Stimulated activated effector memory CD8-positive, alpha-beta T cell treated with anti-CD3 and anti-CD28 coated beads, Interleukin-12 subunit alpha, Interleukin-12 subunit beta, amount 100 ng/mL, for 72 hours (primary cell): ENCODE results near the gene ATG12.
A peak's percentile ranks its signal among the peaks of the same experiment; 100 is the strongest.
"Not testable (repeated sequence)": the region's sequence is repeated elsewhere in the genome, so short reads cannot be mapped to it uniquely, and the experiment has no call there.

Experiments
- ATAC-seq: fragments of 150-1000 bp; cut with Tn5 transposase; 2 replicates; pipeline ENCODE4 v1.10.0; 2021
- DNase-seq, 2 donors: peaks; one replicate each; pipeline ENCODE4 v3.0.0; 2021 to 2022; ENCODE audit warnings: low spot score in 2 of 2
- H3K27ac Mint-ChIP-seq: one replicate; pipeline ENCODE4 v1.8.0; 2022; ENCODE audit warnings: mild to moderate bottlenecking, mixed read lengths
- H3K36me3 Mint-ChIP-seq: one replicate; pipeline ENCODE4 v1.8.0; 2022; ENCODE audit warnings: mild to moderate bottlenecking, mixed read lengths
- H3K4me1 Mint-ChIP-seq: one replicate; pipeline ENCODE4 v1.8.0; 2022; ENCODE audit warnings: mixed read lengths
- H3K4me3 Mint-ChIP-seq: one replicate; pipeline ENCODE4 v1.8.0; 2022; ENCODE audit warnings: mild to moderate bottlenecking, mixed read lengths
- H3K9me3 Mint-ChIP-seq: one replicate; pipeline ENCODE4 v1.8.0; 2022; ENCODE audit warnings: mixed read lengths

The ATG12 gene

DNA sequence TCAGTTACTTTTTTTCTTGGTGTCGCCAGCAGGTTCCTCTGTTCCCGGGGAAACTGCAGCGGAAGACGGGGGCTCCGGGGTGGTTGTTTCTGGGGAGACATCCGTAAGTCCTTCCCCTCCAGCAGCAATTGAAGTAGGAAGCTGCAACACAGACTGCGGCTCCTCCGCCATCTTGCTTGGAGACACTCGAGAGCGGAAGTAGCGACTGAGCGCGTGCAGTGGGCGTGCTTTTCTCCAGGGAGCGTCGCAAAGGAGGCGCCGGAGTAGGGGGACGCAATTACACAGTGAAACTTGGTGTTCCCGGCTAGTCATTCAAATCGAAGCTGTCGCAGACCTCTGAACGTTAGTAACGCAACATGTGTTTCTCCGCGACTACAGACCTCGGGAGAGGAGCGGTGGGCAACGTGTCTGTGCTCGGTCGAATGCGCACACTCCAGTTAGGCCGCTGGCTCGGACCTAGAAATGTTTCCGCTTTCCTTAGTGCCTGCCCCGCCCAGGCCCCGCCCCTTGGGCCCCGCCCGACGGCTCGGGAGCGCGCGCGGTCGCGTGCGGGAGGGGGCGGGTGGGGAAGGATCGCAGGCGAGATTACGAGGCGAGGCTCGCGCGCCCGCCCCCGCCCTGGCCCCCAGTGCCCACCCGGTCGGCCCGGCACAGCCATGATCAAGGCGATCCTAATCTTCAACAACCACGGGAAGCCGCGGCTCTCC, at the start of gene ATG12, which contains the start of gene AP3S1:
TSS of gene ATG12 (minus strand) at position 184 of the 707 bp plus-strand sequence. CDS start at position 171, 13 bp downstream.
TSS of gene AP3S1 (plus strand) at position 554 of the 707 bp plus-strand sequence. CDS start at position 657, 103 bp downstream.
- H3K36me3 Mint-ChIP-seq = peaks cover 45% of the 10 kb centered on the region
- ATAC-seq = peak; percentile 92
- peak within 1 kb of the TSS; percentile 96 for H3K4me3 Mint-ChIP-seq
- DNase-seq = peak; percentile 83 to 95
- H3K27ac Mint-ChIP-seq = peak within 1 kb of the TSS; percentile 98
- no peaks in the 10 kb centered on the region for H3K9me3 Mint-ChIP-seq
- peaks cover 45% of the 10 kb centered on the region for H3K4me1 Mint-ChIP-seq

DNA sequence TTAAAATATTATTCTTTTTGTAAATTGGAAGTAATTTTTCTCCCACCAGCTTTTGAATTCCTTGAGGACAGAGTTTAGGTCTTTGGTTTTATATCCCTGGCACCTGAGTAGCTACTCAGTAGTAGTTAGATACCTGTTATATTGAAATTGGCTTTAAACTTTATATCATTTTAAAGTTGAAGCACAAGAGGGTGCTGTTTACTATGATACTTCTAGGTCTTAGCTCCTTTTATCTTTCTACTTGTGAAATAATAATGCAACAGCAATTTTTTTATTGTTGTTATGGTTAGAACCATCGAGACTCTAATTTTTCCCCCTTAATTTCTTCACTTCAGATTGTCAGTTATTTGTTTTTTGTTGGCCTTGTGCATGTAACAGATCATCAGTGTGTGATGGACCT, 46.7 kb upstream of the ATG12 start:
- Mint-ChIP-seq H3K36me3 (peaks cover 9% of the 10 kb centered on the region), H3K9me3 (no peaks in the 10 kb centered on the region), H3K4me3 (no peak overlapping the region), H3K4me1 (no peaks in the 10 kb centered on the region), H3K27ac (no peak overlapping the region)
- ATAC-seq (no peak), DNase-seq (no peak)

DNA sequence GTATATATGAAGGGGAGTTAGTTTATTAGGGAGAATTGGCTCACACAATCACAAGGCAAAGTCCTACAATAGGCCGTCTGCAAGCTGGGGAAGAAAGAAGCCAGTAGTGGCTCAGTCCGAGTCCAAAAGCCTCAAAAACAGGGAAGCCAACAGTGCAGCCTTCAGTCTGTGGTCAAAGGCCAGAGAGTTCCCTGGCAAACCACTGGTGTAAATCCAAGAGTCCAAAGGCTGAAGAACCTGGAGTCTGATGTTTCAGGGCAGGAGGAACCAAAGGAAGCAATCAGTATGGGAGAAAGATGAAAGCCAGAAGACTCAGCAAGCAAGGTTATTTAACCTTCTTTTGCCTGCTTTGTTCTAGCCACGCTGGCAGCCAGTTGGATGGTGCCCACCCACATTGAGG, 43.8 kb upstream of the ATG12 start:
- not testable (repeated sequence) for H3K4me1 Mint-ChIP-seq, ATAC-seq, DNase-seq, H3K9me3 Mint-ChIP-seq, H3K27ac Mint-ChIP-seq, H3K4me3 Mint-ChIP-seq, H3K36me3 Mint-ChIP-seq

GRCh38 chr5:115884704-115885103, 43.3 kb upstream of the ATG12 start:
- no peaks in the 10 kb centered on the region for H3K9me3 Mint-ChIP-seq
- ATAC-seq (no peak), DNase-seq (no peak)
- H3K4me1 Mint-ChIP-seq = peaks cover 10% of the 10 kb centered on the region
- no peak overlapping the region for H3K4me3 Mint-ChIP-seq
- no peak overlapping the region for H3K27ac Mint-ChIP-seq
- H3K36me3 Mint-ChIP-seq = peaks cover 14% of the 10 kb centered on the region

DNA sequence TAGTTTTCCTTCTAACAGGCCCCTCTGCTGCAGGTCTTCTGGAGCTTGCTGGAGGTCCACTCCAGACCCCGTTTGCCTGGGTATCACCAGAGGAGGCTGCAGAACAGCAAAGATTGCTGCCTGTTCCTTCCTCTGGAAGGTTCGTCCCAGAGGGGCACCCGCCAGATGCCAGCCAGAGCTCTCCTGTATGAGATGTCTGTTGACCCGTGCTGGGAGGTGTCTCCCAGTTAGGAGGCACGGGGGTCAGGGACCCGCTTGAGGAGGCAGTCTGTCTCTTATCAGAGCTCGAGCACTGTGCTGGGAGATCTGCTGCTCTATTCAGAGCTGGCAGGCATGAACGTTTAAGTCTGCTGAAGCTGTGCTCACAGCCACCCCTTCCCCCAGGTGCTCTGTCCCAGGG, 41.1 kb upstream of the ATG12 start:
- Mint-ChIP-seq H3K36me3 (peaks cover 21% of the 10 kb centered on the region), H3K4me1 (peaks cover 16% of the 10 kb centered on the region)
- not testable (repeated sequence) for DNase-seq, H3K4me3 Mint-ChIP-seq, ATAC-seq, H3K9me3 Mint-ChIP-seq, H3K27ac Mint-ChIP-seq

- Mint-ChIP-seq H3K36me3 (peaks cover 27% of the 10 kb centered on the region), H3K4me1 (peaks cover 25% of the 10 kb centered on the region)
- H3K4me3 Mint-ChIP-seq, DNase-seq, H3K27ac Mint-ChIP-seq, H3K9me3 Mint-ChIP-seq, ATAC-seq: not testable (repeated sequence)
Measured at GRCh38 chr5:115877342-115877741, 36.0 kb upstream of the ATG12 start.

- ATAC-seq = no peak
Measured at GRCh38 chr5:115875447-115875846, 34.1 kb upstream of the ATG12 start.

GRCh38 chr5:115873392-115873791, 32.0 kb upstream of the ATG12 start:
- ATAC-seq (no peak), DNase-seq (no peak)
- Mint-ChIP-seq H3K4me1 (peaks cover 9% of the 10 kb centered on the region), H3K4me3 (no peak overlapping the region), H3K9me3 (no peaks in the 10 kb centered on the region), H3K36me3 (peaks cover 51% of the 10 kb centered on the region), H3K27ac (peak overlapping the region; percentile 27)

More at GRCh38 chr5:115875447-115875846, 34.1 kb upstream of the ATG12 start:
- Mint-ChIP-seq H3K9me3 (no peaks in the 10 kb centered on the region), H3K4me3 (no peak overlapping the region), H3K27ac (no peak overlapping the region), H3K4me1 (peaks cover 23% of the 10 kb centered on the region), H3K36me3 (peaks cover 43% of the 10 kb centered on the region)
- DNase-seq = no peak

- H3K36me3 Mint-ChIP-seq = peaks cover 44% of the 10 kb centered on the region
- ATAC-seq = no peak
- no peak overlapping the region for H3K27ac Mint-ChIP-seq
Measured at GRCh38 chr5:115872447-115872846, 31.1 kb upstream of the ATG12 start.

GRCh38 chr5:115869256-115869795, 28.0 kb upstream of the ATG12 start:
- Mint-ChIP-seq H3K4me3 (no peak overlapping the region), H3K27ac (no peak overlapping the region), H3K4me1 (peaks cover 14% of the 10 kb centered on the region), H3K9me3 (no peaks in the 10 kb centered on the region), H3K36me3 (peaks cover 37% of the 10 kb centered on the region)
- no peak for DNase-seq
- ATAC-seq = no peak

More at GRCh38 chr5:115872447-115872846, 31.1 kb upstream of the ATG12 start:
- DNase-seq = no peak
- H3K4me1 Mint-ChIP-seq = peaks cover 9% of the 10 kb centered on the region
- no peaks in the 10 kb centered on the region for H3K9me3 Mint-ChIP-seq
- H3K4me3 Mint-ChIP-seq = no peak overlapping the region

GRCh38 chr5:115859378-115859777, 18.0 kb upstream of the ATG12 start:
- no peak for DNase-seq
- Mint-ChIP-seq H3K27ac (no peak overlapping the region), H3K36me3 (no peaks in the 10 kb centered on the region), H3K4me1 (peaks cover 39% of the 10 kb centered on the region), H3K4me3 (no peak overlapping the region), H3K9me3 (no peaks in the 10 kb centered on the region)
- no peak for ATAC-seq

DNA sequence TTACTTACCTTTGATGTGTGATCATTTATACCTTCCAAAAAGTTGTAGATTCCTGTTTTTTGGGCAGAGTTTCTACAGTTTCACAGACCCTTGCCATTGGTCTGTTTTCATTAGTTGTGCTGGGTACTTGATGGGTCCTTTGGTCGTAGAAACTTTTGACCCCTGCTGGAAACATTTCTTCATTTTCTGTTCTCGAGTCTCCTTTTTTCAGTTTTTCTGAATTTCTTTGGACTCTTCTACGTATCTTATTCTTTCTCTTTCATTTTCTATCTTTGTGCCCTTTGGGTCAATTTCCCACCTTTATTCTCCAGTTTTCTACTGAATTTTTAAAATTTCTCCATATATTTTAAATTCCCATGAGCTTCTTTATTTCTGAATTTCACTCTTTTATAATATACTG, 17.0 kb upstream of the ATG12 start:
- ATAC-seq = no peak

DNA sequence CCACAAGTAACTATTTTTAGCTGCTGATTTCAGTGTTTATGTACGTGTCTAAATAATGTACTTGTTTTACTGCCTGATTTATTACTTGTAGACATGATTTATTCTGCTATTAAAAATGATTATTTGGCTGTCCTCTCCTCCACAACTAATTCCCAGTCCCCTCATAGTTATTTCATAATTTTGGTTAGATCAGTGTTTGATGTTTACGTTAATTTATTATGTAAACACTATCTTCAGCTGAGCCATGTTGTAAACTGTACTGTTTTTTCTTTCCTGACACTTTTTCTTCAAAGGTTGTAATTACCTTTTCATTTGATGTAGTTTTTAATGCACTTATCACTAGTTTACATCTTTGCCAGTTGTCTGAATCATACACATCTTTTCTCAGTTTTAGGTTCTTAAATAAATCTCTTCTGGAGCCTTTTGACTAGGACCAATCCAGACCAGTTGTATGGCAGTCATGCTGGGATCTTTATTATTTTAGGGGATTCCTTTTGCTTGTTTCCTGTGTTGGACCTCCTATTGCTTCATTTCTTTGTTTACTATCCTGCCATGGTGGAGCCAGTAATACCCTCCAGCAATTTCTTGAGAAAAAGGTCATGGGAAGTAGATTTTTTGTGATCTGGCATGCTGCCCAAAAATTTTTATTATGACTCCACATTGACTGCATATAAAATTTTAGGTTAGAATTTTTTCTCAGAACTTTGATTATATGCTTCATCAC, 16.4 kb upstream of the ATG12 start:
- Mint-ChIP-seq H3K4me3 (no peak overlapping the region), H3K9me3 (no peaks in the 10 kb centered on the region), H3K4me1 (peaks cover 42% of the 10 kb centered on the region), H3K36me3 (no peaks in the 10 kb centered on the region), H3K27ac (no peak overlapping the region)
- ATAC-seq (peak; percentile 44), DNase-seq (no peak)

More for the DNA sequence above, 17.0 kb upstream of the ATG12 start:
- no peak for DNase-seq
- H3K4me1 Mint-ChIP-seq = peaks cover 42% of the 10 kb centered on the region
- H3K9me3 Mint-ChIP-seq = no peaks in the 10 kb centered on the region
- no peak overlapping the region for H3K27ac Mint-ChIP-seq
- H3K4me3 Mint-ChIP-seq = no peak overlapping the region
- H3K36me3 Mint-ChIP-seq = no peaks in the 10 kb centered on the region

- H3K4me1 Mint-ChIP-seq = peaks cover 42% of the 10 kb centered on the region
- no peaks in the 10 kb centered on the region for H3K9me3 Mint-ChIP-seq
- no peaks in the 10 kb centered on the region for H3K36me3 Mint-ChIP-seq
- H3K4me3 Mint-ChIP-seq = no peak overlapping the region
- H3K27ac Mint-ChIP-seq = no peak overlapping the region
- ATAC-seq (no peak), DNase-seq (no peak)
Measured at GRCh38 chr5:115857057-115857479, 15.7 kb upstream of the ATG12 start.

DNA sequence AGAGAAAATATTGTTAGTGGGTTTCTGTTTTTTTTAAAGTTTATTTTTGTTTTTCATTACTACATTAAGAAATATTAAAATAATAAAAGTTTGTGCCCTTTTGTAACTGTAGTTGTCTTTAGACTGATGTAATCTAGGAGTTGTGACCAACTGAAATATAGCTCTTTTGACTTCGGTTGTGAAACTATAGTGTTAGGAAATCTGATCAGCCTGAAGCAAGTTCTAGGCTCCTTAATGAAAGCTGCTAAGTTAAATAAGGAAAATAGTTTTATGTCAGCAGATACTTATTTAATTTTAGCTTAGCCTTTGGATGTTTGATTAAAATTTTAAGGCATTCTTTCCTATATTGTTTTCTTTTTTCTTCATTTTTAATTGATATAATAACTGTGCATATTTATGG, 14.6 kb upstream of the ATG12 start:
- Mint-ChIP-seq H3K27ac (no peak overlapping the region), H3K36me3 (no peaks in the 10 kb centered on the region), H3K4me3 (no peak overlapping the region), H3K9me3 (no peaks in the 10 kb centered on the region), H3K4me1 (peaks cover 38% of the 10 kb centered on the region)
- DNase-seq (no peak), ATAC-seq (no peak)
